Mesenchymal stem cell (in vitro differentiated cells and primary cell): ENCODE results near the gene MTRFR.

Experiments
- DNase-seq: peaks from one replicate; pipeline ENCODE4 v3.0.0-alpha.2; 2013
- H2AFZ ChIP-seq: one replicate; pipeline ENCODE4 v1.6.1; 2013; ENCODE audit warnings: low read depth, mild to moderate bottlenecking, control low read depth, inconsistent platforms, low read length, moderate library complexity
- H2AK5ac ChIP-seq: 2 replicates; pipeline ENCODE4 v1.6.1; 2013; ENCODE audit warnings: low read length, moderate library complexity, mild to moderate bottlenecking, inconsistent platforms; ENCODE audit not compliant: severe bottlenecking
- H2BK120ac ChIP-seq: one replicate; pipeline ENCODE4 v1.6.1; 2013; ENCODE audit warnings: low read depth, mild to moderate bottlenecking, inconsistent platforms, low read length, moderate library complexity
- H2BK12ac ChIP-seq, 2 experiments: one replicate each; pipeline ENCODE4 v1.6.1; 2013; ENCODE audit warnings: inconsistent platforms in 2 of 2, low read length in 2 of 2, mild to moderate bottlenecking in 2 of 2, moderate library complexity in 2 of 2, control low read depth in 1 of 2
- H2BK15ac ChIP-seq: one replicate; pipeline ENCODE4 v1.6.1; 2013; ENCODE audit warnings: mild to moderate bottlenecking, low read depth, inconsistent platforms; ENCODE audit not compliant: poor library complexity, severe bottlenecking
- H2BK5ac ChIP-seq: 2 replicates; pipeline ENCODE4 v1.6.1; 2013; ENCODE audit warnings: low read depth, mild to moderate bottlenecking, low read length, control low read depth, inconsistent platforms; ENCODE audit not compliant: poor library complexity, severe bottlenecking
- H3K14ac ChIP-seq, 2 experiments: one replicate each; pipeline ENCODE4 v1.6.1; 2013; ENCODE audit warnings: inconsistent platforms in 2 of 2, low read length in 2 of 2, control low read depth in 1 of 2, mild to moderate bottlenecking in 1 of 2, moderate library complexity in 1 of 2
- H3K18ac ChIP-seq, 2 experiments: one replicate each; pipeline ENCODE4 v1.6.1; 2013; ENCODE audit warnings: inconsistent platforms in 2 of 2, low read length in 2 of 2, control low read depth in 1 of 2, low read depth in 1 of 2, mild to moderate bottlenecking in 1 of 2
- H3K23ac ChIP-seq, 2 experiments: one replicate each; pipeline ENCODE4 v1.6.1; 2013; ENCODE audit warnings: inconsistent platforms in 2 of 2, low read length in 2 of 2, mild to moderate bottlenecking in 2 of 2, moderate library complexity in 2 of 2, control low read depth in 1 of 2
- H3K27ac ChIP-seq: 2 replicates; pipeline ENCODE4 v1.5.1; 2013; ENCODE audit warnings: mild to moderate bottlenecking, moderate library complexity, low read length, control low read depth, inconsistent platforms; ENCODE audit not compliant: poor library complexity, severe bottlenecking
- H3K27me3 ChIP-seq, 2 experiments: 2 replicates each; pipeline versions ENCODE4 v1.6.1 to v1.7.0; 2013; ENCODE audit warnings: low read length in 2 of 2, mild to moderate bottlenecking in 2 of 2, moderate library complexity in 2 of 2, control low read depth in 1 of 2, inconsistent platforms in 1 of 2; ENCODE audit not compliant: control insufficient read depth in 1 of 2, insufficient read depth in 1 of 2
- H3K36me3 ChIP-seq, 2 experiments: 2 replicates each; pipeline versions ENCODE4 v1.6.1 to v1.7.0; 2013; ENCODE audit warnings: low read length in 2 of 2, control low read depth in 1 of 2, inconsistent platforms in 1 of 2, low read depth in 1 of 2, mild to moderate bottlenecking in 1 of 2; ENCODE audit not compliant: insufficient read depth in 2 of 2, control insufficient read depth in 1 of 2
- H3K4ac ChIP-seq, 2 experiments: one replicate each; pipeline ENCODE4 v1.6.1; 2013; ENCODE audit warnings: inconsistent platforms in 2 of 2, low read length in 2 of 2, mild to moderate bottlenecking in 2 of 2, moderate library complexity in 2 of 2, control low read depth in 1 of 2, low read depth in 1 of 2
- H3K4me1 ChIP-seq: 2 replicates; pipeline ENCODE4 v1.6.1; 2013; ENCODE audit warnings: low read depth, low read length, control low read depth; ENCODE audit not compliant: control insufficient read depth, insufficient read depth
- H3K4me2 ChIP-seq: 2 replicates; pipeline ENCODE4 v1.6.1; 2013; ENCODE audit warnings: low read length, mild to moderate bottlenecking, inconsistent platforms; ENCODE audit not compliant: poor library complexity, severe bottlenecking
- H3K4me3 ChIP-seq, 2 experiments: 2 replicates each; pipeline versions ENCODE4 v1.5.1 to v1.7.0; 2013; ENCODE audit warnings: low read length in 2 of 2, mild to moderate bottlenecking in 2 of 2, control low read depth in 1 of 2, low read depth in 1 of 2; ENCODE audit not compliant: insufficient read depth in 1 of 2
- H3K79me1 ChIP-seq: replicated peaks from 2 replicates; pipeline ENCODE4 v1.6.1; 2013; ENCODE audit warnings: mild to moderate bottlenecking, control low read depth, low read length, inconsistent platforms; ENCODE audit not compliant: poor library complexity, severe bottlenecking
- H3K9ac ChIP-seq: 2 replicates; pipeline ENCODE4 v1.7.0; 2013; ENCODE audit warnings: mild to moderate bottlenecking, low read length, moderate library complexity
- H3K9me3 ChIP-seq: 2 replicates; pipeline ENCODE4 v1.7.0; 2013; ENCODE audit warnings: mild to moderate bottlenecking, low read length; ENCODE audit not compliant: control insufficient read depth
- H4K8ac ChIP-seq: one replicate; pipeline ENCODE4 v1.6.1; 2013; ENCODE audit warnings: inconsistent platforms, mild to moderate bottlenecking, low read length, moderate library complexity
- H4K91ac ChIP-seq: one replicate; pipeline ENCODE4 v1.6.1; 2013; ENCODE audit warnings: mild to moderate bottlenecking, low read length, inconsistent platforms
- WGBS: methylation state at CpG from one replicate; pipeline ENCODE4 v1.1.7; 2013; ENCODE audit warnings: mixed read lengths; 5-methylcytosine and 5-hydroxymethylcytosine counted together

The MTRFR gene

GRCh38 chr12:123283461-123283860, 50.2 kb downstream of the MTRFR start:
- Histone ChIP-seq H3K4me2 (no peak overlapping the region), H3K79me1 (peaks cover 2% of the 10 kb centered on the region), H2BK15ac (no peak overlapping the region), H3K23ac (no peak overlapping the region), H3K36me3 (peaks cover 0 to 3% of the 10 kb centered on the region in 2 experiments), H4K8ac (no peak overlapping the region), H3K18ac (no peak overlapping the region), H4K91ac (no peak overlapping the region), H3K27me3 (no peaks in the 10 kb centered on the region), H3K4me1 (no peaks in the 10 kb centered on the region), H3K14ac (no peak overlapping the region), H3K9ac (no peak overlapping the region), H2AFZ (no peak overlapping the region), H3K4me3 (no peak overlapping the region), H3K27ac (no peak overlapping the region), H3K9me3 (no peaks in the 10 kb centered on the region), H2AK5ac (no peak overlapping the region), H2BK5ac (no peak overlapping the region), H3K4ac (no peak overlapping the region), H2BK120ac (no peak overlapping the region), H2BK12ac (no peak overlapping the region)
- DNase-seq, result no peak
- WGBS, result 95% methylated on average over 8 of the region's 8 CpGs

DNA sequence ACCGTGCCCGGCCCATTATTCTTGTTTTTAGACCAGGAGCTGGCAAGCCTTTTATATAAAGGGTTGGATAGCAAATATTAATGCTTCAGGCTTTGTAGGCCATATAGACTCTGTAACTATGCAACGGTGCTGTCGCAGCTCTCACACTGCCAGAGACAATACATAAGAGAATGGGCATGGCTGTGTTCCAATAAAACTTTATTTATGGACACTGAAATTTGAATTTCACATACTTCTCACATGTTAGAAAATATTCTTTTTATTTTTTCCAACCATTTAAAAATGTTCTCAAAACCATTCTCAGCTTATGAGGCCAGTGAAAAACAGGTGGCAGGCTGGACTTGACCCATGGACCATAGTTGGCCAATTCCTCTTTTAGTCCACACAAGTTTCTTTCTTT, 51.4 kb downstream of the MTRFR start:
- Histone ChIP-seq H3K4ac (no peak overlapping the region), H3K79me1 (peaks cover 6% of the 10 kb centered on the region), H3K27me3 (no peaks in the 10 kb centered on the region), H3K23ac (no peak overlapping the region), H2AFZ (no peak overlapping the region), H3K4me2 (no peak overlapping the region), H2BK120ac (no peak overlapping the region), H2AK5ac (no peak overlapping the region), H3K4me3 (no peak overlapping the region), H4K91ac (no peak overlapping the region), H3K4me1 (no peaks in the 10 kb centered on the region), H2BK5ac (no peak overlapping the region), H3K36me3 (peaks cover 10 to 11% of the 10 kb centered on the region in 2 experiments), H3K14ac (no peak overlapping the region), H2BK15ac (no peak overlapping the region), H3K9me3 (no peaks in the 10 kb centered on the region), H4K8ac (no peak overlapping the region), H3K27ac (no peak overlapping the region), H3K9ac (no peak overlapping the region), H2BK12ac (no peak overlapping the region), H3K18ac (no peak overlapping the region)
- WGBS, result 94% methylated on average over 4 of the region's 4 CpGs
- no peak for DNase-seq

GRCh38 chr12:123286652-123287373, 53.6 kb downstream of the MTRFR start:
- WGBS, result 93% methylated on average over 8 of the region's 9 CpGs
- H3K27ac ChIP-seq, result no peak overlapping the region
- H4K8ac ChIP-seq, result no peak overlapping the region

GRCh38 chr12:123288751-123289346, 55.6 kb downstream of the MTRFR start:
- no peak overlapping the region for H2BK15ac ChIP-seq
- no peak overlapping the region for H3K18ac ChIP-seq
- no peak overlapping the region for H2BK120ac ChIP-seq
- no peak overlapping the region for H3K4me3 ChIP-seq
- no peak overlapping the region for H2BK12ac ChIP-seq
- no peaks in the 10 kb centered on the region for H3K27me3 ChIP-seq
- no peak overlapping the region for H2AK5ac ChIP-seq
- WGBS, result 97% methylated on average over 20 of the region's 20 CpGs
- H3K36me3 ChIP-seq, result peaks cover 31 to 48% of the 10 kb centered on the region in 2 experiments
- no peak overlapping the region for H3K4ac ChIP-seq
- peaks cover 28% of the 10 kb centered on the region for H3K79me1 ChIP-seq
- H3K4me1 ChIP-seq, result peaks cover 2% of the 10 kb centered on the region
- no peak for DNase-seq
- H3K9me3 ChIP-seq, result no peaks in the 10 kb centered on the region
- H3K9ac ChIP-seq, result no peak overlapping the region
- no peak overlapping the region for H2AFZ ChIP-seq
- H4K8ac ChIP-seq, result no peak overlapping the region
- no peak overlapping the region for H3K14ac ChIP-seq
- H3K4me2 ChIP-seq, result no peak overlapping the region
- H3K27ac ChIP-seq, result no peak overlapping the region
- H3K23ac ChIP-seq, result no peak overlapping the region
- H4K91ac ChIP-seq, result no peak overlapping the region
- H2BK5ac ChIP-seq, result no peak overlapping the region

More at GRCh38 chr12:123286652-123287373, 53.6 kb downstream of the MTRFR start:
- Histone ChIP-seq H2AFZ (no peak overlapping the region), H3K23ac (no peak overlapping the region), H3K4me1 (peaks cover 2% of the 10 kb centered on the region), H3K9ac (no peak overlapping the region), H3K27me3 (no peaks in the 10 kb centered on the region), H3K18ac (peak overlapping the region in 1 of 2 experiments; percentile 2), H3K79me1 (peaks cover 15% of the 10 kb centered on the region), H2BK120ac (no peak overlapping the region), H3K4ac (no peak overlapping the region), H3K4me3 (no peak overlapping the region), H3K9me3 (no peaks in the 10 kb centered on the region), H3K14ac (no peak overlapping the region), H2BK12ac (no peak overlapping the region), H2BK5ac (no peak overlapping the region), H2AK5ac (no peak overlapping the region), H4K91ac (no peak overlapping the region), H2BK15ac (no peak overlapping the region), H3K4me2 (no peak overlapping the region), H3K36me3 (peaks cover 19 to 28% of the 10 kb centered on the region in 2 experiments)
- no peak for DNase-seq
